Adrenal gland (tissue), 12 donors: ENCODE data around the gene TPK1. TPM values are rescaled to one million over a fixed set of nuclear protein-coding genes. Genes with fewer than 3 reads are reported as not detected.

Experiments used
- DNase-seq, 7 donors: peaks; one replicate each; pipeline ENCODE4 v3.0.0-alpha.2; 2019 to 2020
- H3K27ac ChIP-seq, 5 donors: fragments of 200-600 bp; sonication (generic) in 4 of 5; 1 replicate in 3 of 5; 2 replicates in 2 of 5; pipeline versions ENCODE4 v1.5.1 to v1.8.0; 2016 to 2020; ENCODE audit warnings: mild to moderate bottlenecking in 1 of 5
- H3K27me3 ChIP-seq: fragments of 200-600 bp; 2 replicates; pipeline ENCODE4 v1.8.0; 2021
- H3K36me3 ChIP-seq, 2 donors: fragments of 200-600 bp; replicated peaks in 1 of 2; 1 replicate in 1 of 2; 2 replicates in 1 of 2; pipeline versions ENCODE4 v1.5.1 to v1.8.0; 2018 to 2022
- H3K4me1 ChIP-seq, 2 donors: fragments of 200-600 bp; replicated peaks in 1 of 2; 1 replicate in 1 of 2; 2 replicates in 1 of 2; pipeline versions ENCODE4 v1.5.1 to v1.8.0; 2018 to 2021
- H3K4me3 ChIP-seq, 4 donors: fragments of 200-600 bp; sonication (generic) in 3 of 4; one replicate each; pipeline ENCODE4 v1.5.1; 2016 to 2018
- H3K9me3 ChIP-seq, 3 donors: fragments of 200-600 bp; sonication (generic) in 1 of 3; replicated peaks in 1 of 3; 1 replicate in 2 of 3; 2 replicates in 1 of 3; pipeline versions ENCODE4 v1.5.1 to v1.8.0; 2016 to 2021
- CTCF ChIP-seq, 6 experiments: fragments of 450-650 bp in 4 of 6; fragments of 200-600 bp in 2 of 6; sonication (generic) in 1 of 6; IDR thresholded peaks; 1 replicate in 5 of 6; 2 replicates in 1 of 6; pipeline versions ENCODE4 v1.5.1 to v1.8.0; 2016 to 2021; ENCODE audit warnings: antibody characterized with exemption in 6 of 6, mild to moderate bottlenecking in 2 of 6, moderate library complexity in 1 of 6
- POLR2A ChIP-seq, 2 donors: fragments of 450-650 bp; IDR thresholded peaks; one replicate each; pipeline ENCODE4 v1.6.1; 2017; ENCODE audit warnings: antibody characterized with exemption in 2 of 2, mild to moderate bottlenecking in 2 of 2, moderate library complexity in 1 of 2
- WGBS, 4 donors: extraction: QIAGEN DNeasy Blood & Tissue Kit in 2 of 4; methylation state at CpG; one replicate each; pipeline versions ENCODE4 v1.1.5 to v1.1.7; 2013 to 2017; 5-methylcytosine and 5-hydroxymethylcytosine counted together
- intact Hi-C, 2 donors: fragments of 100-400 bp; cut with DNase I; formaldehyde crosslinking; loops; one replicate each; pipeline versions ENCODE4 v1.14.1 to v1.15.0; 2022 to 2023
- polyA plus RNA-seq, 3 donors: library from polyadenylated mRNA; stranded (reverse); fragments of 200-250 nt in 2 of 3; fragments of 350-450 nt in 1 of 3; fragmentation: Illumina TruSeq in 1 of 3; extraction: RNeasy Lipid Tissue Mini Kit (QIAGEN cat#74804) in 1 of 3; gene quantifications; one replicate each; pipeline ENCODE4 v1.2.3, GENCODE V29; 2013 to 2014
- total RNA-seq, 9 donors: library from RNA; depleted of rRNA in 4 of 9; stranded (reverse); fragments of >200 nt in 4 of 9; fragments of 120-200 nt in 1 of 9; fragmentation: NEBNext Ultra II Directional in 1 of 9; extraction: Animal tissue kit (Norgen Biotek cat#: 25700) in 1 of 9; gene quantifications; one replicate each; pipeline versions ENCODE4 v1.1.0 to v1.2.4, GENCODE V29; 2013 to 2023
- donor health status: healthy with polysubstance abuse.
- donor health status: Bipolar disorder and iron deficiency.
- donor health status: DM: yes; HTN: yes; CAD: no.
- donor health status: DM: no; HTN: no; CAD: no.
- donor health status: DM: no; HTN: no; CAD: no.
- donor health status: DM: yes; HTN: yes; CAD: no.

The TPK1 gene
- total and polyA plus RNA-seq, 12 donors = 3.7 to 10.6 (median 9.6) TPM

- DNase-seq = no peak
- no peaks in the 10 kb centered on the region for H3K27me3 ChIP-seq
- TF ChIP-seq CTCF (IDR thresholded peaks at IDR 0.05) = no peak
- no peak for TF ChIP-seq POLR2A (IDR thresholded peaks at IDR 0.05)
- H3K9me3 ChIP-seq = no peaks in the 10 kb centered on the region
- 84 to 94% (median 87%) methylated on average over 1 of the region's 1 CpG for WGBS, 4 donors
- no peak overlapping the region for H3K4me3 ChIP-seq
- H3K4me1 ChIP-seq = no peaks in the 10 kb centered on the region
- no peaks in the 10 kb centered on the region for H3K36me3 ChIP-seq
- intact Hi-C loops = no loop called here
- no peak overlapping the region for H3K27ac ChIP-seq
Observed at GRCh38 chr7:144474363-144474762, 361.5 kb downstream of the TPK1 start.

GRCh38 chr7:144473908-144474307 is 361.9 kb downstream of the TPK1 start:
- intact Hi-C loops = no loop called here
- no peaks in the 10 kb centered on the region for H3K9me3 ChIP-seq
- no peaks in the 10 kb centered on the region for H3K36me3 ChIP-seq
- no peak overlapping the region for H3K4me3 ChIP-seq
- no peaks in the 10 kb centered on the region for H3K4me1 ChIP-seq
- TF ChIP-seq CTCF (IDR thresholded peaks at IDR 0.05) (no peak), POLR2A (IDR thresholded peaks at IDR 0.05) (no peak)
- DNase-seq = no peak
- no peaks in the 10 kb centered on the region for H3K27me3 ChIP-seq
- H3K27ac ChIP-seq = no peak overlapping the region
- 73 to 89% (median 81%) methylated on average over 1 of the region's 1 CpG for WGBS, 4 donors

GRCh38 chr7:144470078-144470477 is 365.8 kb downstream of the TPK1 start:
- no peaks in the 10 kb centered on the region for H3K27me3 ChIP-seq
- TF ChIP-seq POLR2A (IDR thresholded peaks at IDR 0.05) (no peak), CTCF (IDR thresholded peaks at IDR 0.05) (no peak)
- H3K36me3 ChIP-seq = no peaks in the 10 kb centered on the region
- intact Hi-C loops = no loop called here
- no peak overlapping the region for H3K27ac ChIP-seq
- no peak overlapping the region for H3K4me3 ChIP-seq
- H3K9me3 ChIP-seq = no peaks in the 10 kb centered on the region
- H3K4me1 ChIP-seq = no peaks in the 10 kb centered on the region
- DNase-seq = no peak

- Histone ChIP-seq H3K9me3 (no peaks in the 10 kb centered on the region), H3K4me3 (no peak overlapping the region), H3K27me3 (no peaks in the 10 kb centered on the region), H3K27ac (no peak overlapping the region), H3K36me3 (no peaks in the 10 kb centered on the region), H3K4me1 (no peaks in the 10 kb centered on the region)
- no peak for DNase-seq
- intact Hi-C loops = no loop called here
- TF ChIP-seq CTCF (IDR thresholded peaks at IDR 0.05) = no peak
- no peak for TF ChIP-seq POLR2A (IDR thresholded peaks at IDR 0.05)
Observed at GRCh38 chr7:144468990-144469732, 366.7 kb downstream of the TPK1 start.
